ENCODE measurements around the gene PRKCB. TPM values are rescaled to one million over a fixed set of nuclear protein-coding genes. Genes with fewer than 3 reads are reported as not detected.

Gene PRKCB
- total and polyA plus RNA-seq, 2 of the 8 experiments (the other 6 are each of a cell fraction or from before 2014, with no cell fraction given): 7.1 to 12.1 TPM

GRCh38 chr16:24071666-24072360 lies 236.0 kb downstream of the PRKCB start:
- CTCF ChIA-PET (ENCODE audit: partially characterized antibody): interaction anchor here (0.7 to 10.7 kb wide), 51 partner anchors 12 to 435 kb away, joined by 3 to 124 read pairs (median 6); partner anchors contain the start of gene CACNG3
- H4K91ac ChIP-seq (replicated peaks; ENCODE audit: insufficient read length, low read length): peak overlapping the region; percentile 10

More at GRCh38 chr16:24071666-24072360, 236.0 kb downstream of the PRKCB start:
- no peak for TF ChIP-seq SP2 (IDR thresholded peaks at IDR 0.05; ENCODE audit: low read length)
- TF ChIP-seq SAP30 (IDR thresholded peaks at IDR 0.05; ENCODE audit: insufficient read depth, insufficient replicate concordance, low read length): no peak
- no peak for TF ChIP-seq MAX (IDR thresholded peaks at IDR 0.05)
- no peak for TF ChIP-seq NANOG (IDR thresholded peaks at IDR 0.05; ENCODE audit: insufficient read depth, low read depth, low read length, poor library complexity, severe bottlenecking)
- TF ChIP-seq TEAD4 (IDR thresholded peaks at IDR 0.05; ENCODE audit: low read depth, low read length): no peak
- TF ChIP-seq CREB1 (IDR thresholded peaks at IDR 0.05): no peak
- no peak for TF ChIP-seq BRCA1 (IDR thresholded peaks at IDR 0.05; ENCODE audit: low read depth, low read length)
- TF ChIP-seq, protein P1, sequence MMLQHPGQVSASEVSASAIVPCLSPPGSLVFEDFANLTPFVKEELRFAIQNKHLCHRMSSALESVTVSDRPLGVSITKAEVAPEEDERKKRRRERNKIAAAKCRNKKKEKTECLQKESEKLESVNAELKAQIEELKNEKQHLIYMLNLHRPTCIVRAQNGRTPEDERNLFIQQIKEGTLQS (IDR thresholded peaks at IDR 0.05; ENCODE audit: insufficient read depth, low read depth, low read length): no peak
- TF ChIP-seq POU5F1 (IDR thresholded peaks at IDR 0.05; ENCODE audit: low read depth, low read length): no peak
- DNase-seq (ENCODE audit: low read depth in 1 of 2, low spot score in 2 of 2) (peak in 1 of 2 experiments; percentile 33), FAIRE-seq (no peak)
- Histone ChIP-seq H3K18ac (ENCODE audit: extremely low read depth, low read length) (peak overlapping the region; percentile 32; the same call in 1 of the 2 replicates), H3K27me3 (replicated peaks in 1 of 4; ENCODE audit: control insufficient read depth in 3 of 4, extremely low read depth in 1 of 4, insufficient read depth in 3 of 4, low read length in 3 of 4) (no peaks in the 10 kb centered on the region), H2AK5ac (ENCODE audit: low read depth, low read length) (no peak overlapping the region), H2BK120ac (replicated peaks; ENCODE audit: low read depth, low read length) (peak overlapping the region; percentile 24), H3K79me1 (ENCODE audit: low read depth, low read length) (no peaks in the 10 kb centered on the region), H2BK15ac (ENCODE audit: low read length) (peak overlapping the region; percentile 97; the same call in 1 of the 2 replicates), H3K4me3 (ENCODE audit: extremely low read depth in 1 of 4, insufficient read depth in 2 of 4, low read depth in 3 of 4, low read length in 4 of 4) (no peak overlapping the region), H3K27ac (ENCODE audit: low read depth, low read length) (no peak overlapping the region), H4K8ac (ENCODE audit: extremely low read depth, insufficient read depth, low read length) (no peak overlapping the region), H2BK20ac (ENCODE audit: low read length) (peak overlapping the region; percentile 86; the same call in 1 of the 2 replicates), H4K20me1 (replicated peaks in 1 of 2; ENCODE audit: control insufficient read depth in 1 of 2, insufficient read depth in 2 of 2, low read length in 2 of 2) (no peaks in the 10 kb centered on the region), H3K79me2 (ENCODE audit: control insufficient read depth in 1 of 2, insufficient read depth in 2 of 2, low read length in 2 of 2) (no peaks in the 10 kb centered on the region), H3K4ac (replicated peaks; ENCODE audit: insufficient read length, low read depth, low read length) (peak overlapping the region; percentile 74), H3K56ac (replicated peaks; ENCODE audit: insufficient read length, low read depth, low read length) (no peak overlapping the region), H2BK12ac (ENCODE audit: low read depth, low read length) (peak overlapping the region; percentile 80; the same call in 1 of the 2 replicates), H3K4me2 (ENCODE audit: insufficient read depth in 1 of 2, low read depth in 2 of 2, low read length in 2 of 2) (no peak overlapping the region), H3K23ac (ENCODE audit: insufficient read length) (no peak overlapping the region), H3K4me1 (replicated peaks in 1 of 4; ENCODE audit: control insufficient read depth in 3 of 4, insufficient read depth in 4 of 4, low read length in 3 of 4) (peaks cover 0 to 6% (median 4%) of the 10 kb centered on the region in 4 experiments; a peak in 4 of 7 replicates), H2BK5ac (ENCODE audit: low read depth, low read length) (no peak overlapping the region), H3K9me3 (ENCODE audit: insufficient read depth in 2 of 2, low read depth in 1 of 2, low read length in 1 of 2) (no peaks in the 10 kb centered on the region), H3K36me3 (ENCODE audit: control insufficient read depth in 2 of 4, insufficient read depth in 4 of 4, low read length in 3 of 4) (no peaks in the 10 kb centered on the region), H4K5ac (ENCODE audit: insufficient read length, low read depth, low read length) (no peak overlapping the region), H3K14ac (ENCODE audit: insufficient read length) (no peak overlapping the region), H2AFZ (ENCODE audit: low read length) (no peak overlapping the region), H3K23me2 (ENCODE audit: low read depth, low read length) (no peaks in the 10 kb centered on the region), H3K9ac (replicated peaks in 1 of 4; ENCODE audit: extremely low read depth in 1 of 4, low read depth in 3 of 4, low read length in 3 of 4) (no peak overlapping the region)
- POLR2A ChIA-PET (ENCODE audit: partially characterized antibody): interaction anchor here (1.1 kb wide), 1 partner anchor 14 kb away, joined by 4 read pairs; no protein-coding TSS in a partner anchor
- WGBS, 2 experiments (ENCODE audit: extremely low coverage in 1 of 2, insufficient coverage in 1 of 2, insufficient read length in 1 of 2, insufficient replicate concordance in 2 of 2, low coverage in 1 of 2, low lambda C conversion rate in 2 of 2, missing lambda C conversion rate in 1 of 2): 95% methylated on average over 8 of the region's 8 CpGs; no CpG with 5 or more reads in 1 of the 2 experiments
